Nephron progenitor cell (in vitro differentiated cells): Measurements from ENCODE around the gene CHKA.

ENCODE experiments used
- DNase-seq: peaks from one replicate; pipeline ENCODE4 v3.0.0; 2021
- H3K27ac Mint-ChIP-seq: 2 replicates; pipeline ENCODE4 v1.8.0; 2021; ENCODE audit warnings: mild to moderate bottlenecking, moderate library complexity, mixed read lengths
- H3K27me3 Mint-ChIP-seq: 2 replicates; pipeline ENCODE4 v1.8.0; 2021; ENCODE audit warnings: mild to moderate bottlenecking, low read depth, mixed read lengths; ENCODE audit not compliant: poor library complexity
- H3K36me3 Mint-ChIP-seq: 2 replicates; pipeline ENCODE4 v1.8.0; 2021; ENCODE audit warnings: low read depth, mixed read lengths
- H3K4me1 Mint-ChIP-seq: 2 replicates; pipeline ENCODE4 v1.8.0; 2021; ENCODE audit warnings: mixed read lengths
- H3K4me3 Mint-ChIP-seq: 2 replicates; pipeline ENCODE4 v1.8.0; 2021; ENCODE audit warnings: mild to moderate bottlenecking, moderate library complexity, mixed read lengths
- H3K9me3 Mint-ChIP-seq: 2 replicates; pipeline ENCODE4 v1.8.0; 2021; ENCODE audit warnings: mild to moderate bottlenecking, moderate library complexity, mixed read lengths
- CTCF ChIP-seq: fragments of 200-600 bp; sonication (generic); IDR thresholded peaks from 2 replicates; pipeline ENCODE4 v1.5.0; 2021; ENCODE audit warnings: antibody characterized with exemption

CHKA gene

DNA sequence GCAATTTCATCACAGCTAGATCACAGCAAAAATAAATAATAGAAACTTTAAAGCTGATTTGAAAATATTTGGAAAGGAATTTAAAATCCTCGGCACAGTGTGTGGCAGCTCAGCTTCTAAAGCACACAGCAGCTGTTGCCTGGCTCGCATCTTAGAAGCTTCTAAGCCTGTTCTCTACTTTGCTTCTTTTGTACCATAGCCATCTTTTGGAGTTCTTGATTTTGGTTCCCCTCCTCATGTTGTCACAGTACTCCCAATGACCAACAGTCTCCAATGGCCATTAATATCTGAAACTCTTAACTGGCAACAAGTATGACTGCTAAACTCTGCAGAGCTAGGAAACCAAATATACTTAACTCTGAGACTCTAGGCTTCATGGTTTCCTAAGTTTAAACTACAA, 28.8 kb downstream of the CHKA start:
- H3K4me3 Mint-ChIP-seq = no peak overlapping the region
- H3K4me1 Mint-ChIP-seq = peaks cover 10% of the 10 kb centered on the region
- no peak overlapping the region for H3K27ac Mint-ChIP-seq
- no peaks in the 10 kb centered on the region for H3K9me3 Mint-ChIP-seq
- no peaks in the 10 kb centered on the region for H3K27me3 Mint-ChIP-seq
- TF ChIP-seq CTCF = no peak
- DNase-seq = no peak
- H3K36me3 Mint-ChIP-seq = peaks cover 18% of the 10 kb centered on the region

GRCh38 chr11:68090706-68091105, 30.5 kb downstream of the CHKA start:
- Mint-ChIP-seq H3K4me3 (no peak overlapping the region), H3K27ac (no peak overlapping the region), H3K36me3 (peaks cover 16% of the 10 kb centered on the region), H3K4me1 (peaks cover 12% of the 10 kb centered on the region), H3K9me3 (no peaks in the 10 kb centered on the region), H3K27me3 (no peaks in the 10 kb centered on the region)
- TF ChIP-seq CTCF = no peak
- no peak for DNase-seq

DNA sequence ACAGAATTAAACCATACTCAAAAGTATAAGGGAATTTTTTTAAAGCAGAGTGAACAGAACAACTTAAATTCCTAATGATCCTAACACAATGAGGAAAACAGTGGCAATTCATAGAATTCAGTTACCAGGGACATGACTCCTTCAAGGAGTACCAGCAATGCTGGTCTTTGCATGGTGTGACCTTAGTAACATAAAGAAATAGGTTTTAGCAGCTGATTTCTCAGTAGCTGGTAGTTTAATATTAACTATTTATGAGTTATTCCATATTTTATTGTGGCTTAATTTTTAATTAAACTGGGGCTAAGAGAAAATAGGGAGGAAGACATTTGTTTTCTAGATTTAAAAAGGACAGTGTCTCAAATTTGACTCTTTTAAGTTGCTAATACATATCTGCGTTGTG, 30.9 kb downstream of the CHKA start:
- no peaks in the 10 kb centered on the region for H3K9me3 Mint-ChIP-seq
- H3K27me3 Mint-ChIP-seq = no peaks in the 10 kb centered on the region
- DNase-seq = no peak
- H3K27ac Mint-ChIP-seq = no peak overlapping the region
- H3K4me3 Mint-ChIP-seq = no peak overlapping the region
- peaks cover 16% of the 10 kb centered on the region for H3K36me3 Mint-ChIP-seq
- H3K4me1 Mint-ChIP-seq = peaks cover 12% of the 10 kb centered on the region
- no peak for TF ChIP-seq CTCF

DNA sequence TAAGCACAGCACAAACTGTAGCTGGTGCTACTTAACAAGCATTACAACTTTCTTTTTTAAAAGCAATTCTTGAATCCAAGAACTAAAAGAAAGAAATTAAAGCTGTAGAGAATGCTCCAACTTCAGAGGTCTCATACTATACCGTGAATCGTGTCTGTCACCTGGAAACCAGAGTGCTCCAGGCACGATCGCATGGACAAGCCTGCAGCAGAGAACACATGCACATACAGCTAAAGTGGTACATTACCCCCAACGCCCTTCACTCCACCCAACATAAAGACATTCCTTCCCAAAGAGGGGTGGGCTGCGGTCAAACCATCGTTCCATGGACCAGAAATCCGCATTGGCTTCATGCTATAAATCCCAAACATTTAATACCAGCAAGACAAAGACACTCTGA, 31.5 kb downstream of the CHKA start:
- Mint-ChIP-seq H3K4me3 (no peak overlapping the region), H3K4me1 (peaks cover 12% of the 10 kb centered on the region), H3K9me3 (no peaks in the 10 kb centered on the region), H3K36me3 (peaks cover 12% of the 10 kb centered on the region), H3K27me3 (no peaks in the 10 kb centered on the region), H3K27ac (no peak overlapping the region)
- no peak for TF ChIP-seq CTCF
- DNase-seq = no peak

- Mint-ChIP-seq H3K4me3 (no peak overlapping the region), H3K27ac (peak overlapping the region; percentile 6), H3K36me3 (peaks cover 24% of the 10 kb centered on the region), H3K9me3 (no peaks in the 10 kb centered on the region), H3K4me1 (peaks cover 30% of the 10 kb centered on the region), H3K27me3 (no peaks in the 10 kb centered on the region)
- DNase-seq = no peak
- TF ChIP-seq CTCF = no peak
Measured at GRCh38 chr11:68083517-68083916, 37.7 kb downstream of the CHKA start.

- H3K27me3 Mint-ChIP-seq = no peaks in the 10 kb centered on the region
- peaks cover 30% of the 10 kb centered on the region for H3K36me3 Mint-ChIP-seq
- peaks cover 26% of the 10 kb centered on the region for H3K4me1 Mint-ChIP-seq
- DNase-seq = no peak
- no peak overlapping the region for H3K4me3 Mint-ChIP-seq
- no peak for TF ChIP-seq CTCF
- H3K27ac Mint-ChIP-seq = no peak overlapping the region
- H3K9me3 Mint-ChIP-seq = no peaks in the 10 kb centered on the region
Measured at GRCh38 chr11:68082481-68082880, 38.7 kb downstream of the CHKA start.
